Mesodermal cell (in vitro differentiated cells): ENCODE measurements around the gene CHRND. TPM values are rescaled to one million over a fixed set of nuclear protein-coding genes. Genes with fewer than 3 reads are reported as not detected.

ENCODE experiments used
- H3K27ac ChIP-seq: 2 replicates; pipeline ENCODE4 v1.7.0; 2013; ENCODE audit warnings: mild to moderate bottlenecking, low read depth, low read length, moderate library complexity; ENCODE audit not compliant: severe bottlenecking
- H3K36me3 ChIP-seq: 2 replicates; pipeline ENCODE4 v1.7.1; 2013; ENCODE audit warnings: mild to moderate bottlenecking, low read length, moderate library complexity; ENCODE audit not compliant: control insufficient read depth, insufficient read depth
- H3K4me1 ChIP-seq: one replicate; pipeline ENCODE4 v1.7.1; 2013; ENCODE audit warnings: mild to moderate bottlenecking, low read length; ENCODE audit not compliant: insufficient read depth, control insufficient read depth, poor library complexity, severe bottlenecking
- H3K4me3 ChIP-seq: 2 replicates; pipeline ENCODE4 v1.7.0; 2013; ENCODE audit warnings: low read length, control low read depth, mild to moderate bottlenecking; ENCODE audit not compliant: insufficient read depth, poor library complexity, severe bottlenecking; ENCODE audit errors: extremely low read depth
- H3K9me3 ChIP-seq: 2 replicates; pipeline ENCODE4 v1.7.1; 2013; ENCODE audit warnings: mild to moderate bottlenecking, low read length, moderate library complexity; ENCODE audit not compliant: control insufficient read depth
- WGBS, 2 experiments: methylation state at CpG; one replicate each; pipeline ENCODE4 v1.1.5; 2013; ENCODE audit warnings: missing lambda C conversion rate in 2 of 2; ENCODE audit not compliant: insufficient coverage in 2 of 2; 5-methylcytosine and 5-hydroxymethylcytosine counted together
- polyA plus RNA-seq, 2 experiments: library from polyadenylated mRNA; stranded (reverse); fragments of 50-300 nt; gene quantifications; one replicate each; pipeline ENCODE4 v1.2.3, GENCODE V29; 2013

Gene CHRND
- not detected for polyA plus RNA-seq (2013, experiment 1 of 2)
- polyA plus RNA-seq (2013, experiment 2 of 2): not detected

- no peak within 1 kb of the TSS for H3K4me3 ChIP-seq
- WGBS, 2 experiments: 10 to 33% methylated on average over 2 to 7 of the region's 18 CpGs
Observed at GRCh38 chr2:232525791-232526371, at the start of gene CHRND. Gene CHRND (plus strand): TSS chr2:232526160. CDS start chr2:232526216, 56 bp downstream.

GRCh38 chr2:232476791-232477190 lies 49.2 kb upstream of the CHRND start:
- H3K4me1 ChIP-seq: no peaks in the 10 kb centered on the region
- H3K9me3 ChIP-seq: no peaks in the 10 kb centered on the region
- H3K36me3 ChIP-seq: no peaks in the 10 kb centered on the region
- no peak overlapping the region for H3K4me3 ChIP-seq
- 91% methylated on average over 7 of the region's 7 CpGs for WGBS, 2 experiments
- no peak overlapping the region for H3K27ac ChIP-seq

More at GRCh38 chr2:232525791-232526371, at the start of gene CHRND:
- Histone ChIP-seq H3K4me1 (peaks cover 6% of the 10 kb centered on the region), H3K27ac (no peak within 1 kb of the TSS), H3K9me3 (no peaks in the 10 kb centered on the region), H3K36me3 (no peaks in the 10 kb centered on the region)

- Histone ChIP-seq H3K4me3 (no peak overlapping the region), H3K4me1 (no peaks in the 10 kb centered on the region), H3K36me3 (no peaks in the 10 kb centered on the region), H3K27ac (no peak overlapping the region), H3K9me3 (no peaks in the 10 kb centered on the region)
- 90 to 91% methylated on average over 12 to 13 of the region's 13 CpGs for WGBS, 2 experiments
Observed at GRCh38 chr2:232477751-232478510, 48.0 kb upstream of the CHRND start.

- WGBS, 2 experiments: 85 to 94% methylated on average over 16 of the region's 19 CpGs
Observed at GRCh38 chr2:232478571-232479340, 47.2 kb upstream of the CHRND start.

GRCh38 chr2:232479341-232480200 lies 46.4 kb upstream of the CHRND start:
- H3K36me3 ChIP-seq: no peaks in the 10 kb centered on the region
- no peak overlapping the region for H3K27ac ChIP-seq
- no peak overlapping the region for H3K4me3 ChIP-seq
- H3K4me1 ChIP-seq: no peaks in the 10 kb centered on the region
- no peaks in the 10 kb centered on the region for H3K9me3 ChIP-seq
- 86 to 87% methylated on average over 19 to 21 of the region's 21 CpGs for WGBS, 2 experiments

More at GRCh38 chr2:232478571-232479340, 47.2 kb upstream of the CHRND start:
- no peaks in the 10 kb centered on the region for H3K36me3 ChIP-seq
- H3K4me3 ChIP-seq: no peak overlapping the region
- no peaks in the 10 kb centered on the region for H3K4me1 ChIP-seq
- no peak overlapping the region for H3K27ac ChIP-seq
- no peaks in the 10 kb centered on the region for H3K9me3 ChIP-seq

- Histone ChIP-seq H3K9me3 (no peaks in the 10 kb centered on the region), H3K4me1 (no peaks in the 10 kb centered on the region), H3K36me3 (no peaks in the 10 kb centered on the region), H3K4me3 (no peak overlapping the region), H3K27ac (no peak overlapping the region)
- 81 to 85% methylated on average over 12 to 19 of the region's 26 CpGs for WGBS, 2 experiments
Observed at GRCh38 chr2:232480201-232481190, 45.5 kb upstream of the CHRND start.

- no peak overlapping the region for H3K27ac ChIP-seq
- H3K4me1 ChIP-seq: no peaks in the 10 kb centered on the region
- H3K4me3 ChIP-seq: no peak overlapping the region
- 87 to 90% methylated on average over 22 to 27 of the region's 29 CpGs for WGBS, 2 experiments
- no peaks in the 10 kb centered on the region for H3K36me3 ChIP-seq
- no peaks in the 10 kb centered on the region for H3K9me3 ChIP-seq
Observed at GRCh38 chr2:232481322-232482140, 44.4 kb upstream of the CHRND start.

GRCh38 chr2:232482301-232483238 lies 43.4 kb upstream of the CHRND start:
- 90 to 93% methylated on average over 13 to 22 of the region's 31 CpGs for WGBS, 2 experiments
- no peaks in the 10 kb centered on the region for H3K4me1 ChIP-seq
- H3K27ac ChIP-seq: no peak overlapping the region
- H3K9me3 ChIP-seq: no peaks in the 10 kb centered on the region
- no peak overlapping the region for H3K4me3 ChIP-seq
- no peaks in the 10 kb centered on the region for H3K36me3 ChIP-seq
